ENCODE results near the gene PTGER2. TPM values are rescaled to one million over a fixed set of nuclear protein-coding genes. Genes with fewer than 3 reads are reported as not detected.

The PTGER2 gene
- total RNA-seq, 1 experiment from 2014 or later: 0.10 TPM

DNA sequence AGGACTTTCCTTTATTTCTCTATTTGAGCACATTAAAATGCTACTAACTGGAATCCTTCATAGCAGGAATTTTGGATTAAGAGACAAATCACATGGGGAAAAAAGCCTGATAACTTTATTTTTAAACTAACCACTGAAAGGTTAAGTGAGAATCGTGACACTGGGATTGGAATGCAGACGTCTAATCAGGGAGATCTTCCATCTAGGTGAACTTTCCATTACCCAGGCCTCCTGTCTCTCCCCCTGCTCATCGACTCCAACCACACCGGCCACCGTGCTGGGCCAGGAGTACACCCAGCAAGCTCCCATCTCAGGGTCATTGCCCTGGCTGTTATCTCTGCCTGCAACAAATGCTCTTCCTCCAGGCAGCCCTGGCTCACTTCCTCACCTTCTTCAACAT lies 19.0 kb downstream of the PTGER2 start:
- in situ Hi-C loops (cut with HindIII; ENCODE audit: low sequenced_read_pairs): no loop called here

GRCh38 chr14:52333823-52334657 lies 19.9 kb downstream of the PTGER2 start:
- in situ Hi-C loops (cut with HindIII; ENCODE audit: low sequenced_read_pairs): no loop called here
- no peak for DNase-seq (ENCODE audit: low spot score)

More for the DNA sequence above, 19.0 kb downstream of the PTGER2 start:
- no peak for DNase-seq (ENCODE audit: low spot score)

DNA sequence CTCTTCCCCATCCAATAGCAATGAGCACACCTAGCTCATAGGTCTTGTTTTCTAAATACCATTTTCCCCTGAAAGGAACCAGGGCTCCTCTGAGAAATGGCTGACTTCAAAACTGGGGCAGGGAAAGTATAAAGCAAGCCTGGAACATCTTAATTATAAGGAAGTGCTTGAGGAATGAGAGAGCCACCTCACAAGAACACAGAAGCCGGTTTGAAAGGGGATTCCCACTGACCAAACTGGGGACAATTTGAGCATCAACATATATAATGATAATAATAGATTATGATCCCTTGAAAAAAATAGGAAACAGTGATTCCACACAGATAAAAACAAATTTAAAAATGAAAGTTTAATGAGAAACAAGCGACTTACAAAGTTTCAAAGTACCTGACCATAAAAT lies 22.1 kb downstream of the PTGER2 start:
- in situ Hi-C loops (cut with HindIII; ENCODE audit: low sequenced_read_pairs): no loop called here
- DNase-seq (ENCODE audit: low spot score): no peak

- no peak for DNase-seq (ENCODE audit: low spot score)
- in situ Hi-C loops (cut with HindIII; ENCODE audit: low sequenced_read_pairs): no loop called here
These were observed 24.1 kb downstream of the PTGER2 start for GRCh38 chr14:52338051-52338681.

- DNase-seq (ENCODE audit: low spot score): no peak
- in situ Hi-C loops (cut with HindIII; ENCODE audit: low sequenced_read_pairs): no loop called here
These were observed 25.1 kb downstream of the PTGER2 start for GRCh38 chr14:52339262-52339661.

GRCh38 chr14:52342849-52343596 lies 28.9 kb downstream of the PTGER2 start:
- DNase-seq (ENCODE audit: low spot score): no peak
- in situ Hi-C loops (cut with HindIII; ENCODE audit: low sequenced_read_pairs): no loop called here

- DNase-seq (ENCODE audit: low spot score): no peak
- in situ Hi-C loops (cut with HindIII; ENCODE audit: low sequenced_read_pairs): no loop called here
These were observed 32.7 kb downstream of the PTGER2 start for GRCh38 chr14:52346778-52347177.

GRCh38 chr14:52348279-52348678 lies 34.2 kb downstream of the PTGER2 start:
- DNase-seq (ENCODE audit: low spot score): no peak
- in situ Hi-C loops (cut with HindIII; ENCODE audit: low sequenced_read_pairs): no loop called here

GRCh38 chr14:52348776-52349175 lies 34.7 kb downstream of the PTGER2 start:
- in situ Hi-C loops (cut with HindIII; ENCODE audit: low sequenced_read_pairs): no loop called here
- no peak for DNase-seq (ENCODE audit: low spot score)

DNA sequence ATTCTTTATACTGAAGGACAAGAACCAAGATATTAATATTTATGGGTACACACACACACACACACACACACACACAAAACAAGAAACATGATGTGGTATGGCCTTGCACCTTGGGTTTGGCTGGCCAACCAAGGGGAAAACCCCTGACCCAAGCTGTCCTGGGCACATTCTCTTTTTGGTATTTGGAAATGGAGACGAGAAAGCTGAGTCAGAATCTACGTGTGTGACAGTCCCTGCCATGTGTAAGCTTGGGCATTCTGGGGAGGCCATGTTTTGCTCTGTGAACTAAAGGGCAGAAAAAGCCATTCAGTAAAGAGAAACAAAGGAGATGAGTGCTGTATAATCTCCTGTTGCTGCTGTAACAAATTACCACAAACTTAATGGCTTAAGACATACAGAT lies 35.6 kb downstream of the PTGER2 start:
- no peak for DNase-seq (ENCODE audit: low spot score)
- in situ Hi-C loops (cut with HindIII; ENCODE audit: low sequenced_read_pairs): no loop called here

GRCh38 chr14:52350445-52350844 lies 36.3 kb downstream of the PTGER2 start:
- in situ Hi-C loops (cut with HindIII; ENCODE audit: low sequenced_read_pairs): no loop called here

DNA sequence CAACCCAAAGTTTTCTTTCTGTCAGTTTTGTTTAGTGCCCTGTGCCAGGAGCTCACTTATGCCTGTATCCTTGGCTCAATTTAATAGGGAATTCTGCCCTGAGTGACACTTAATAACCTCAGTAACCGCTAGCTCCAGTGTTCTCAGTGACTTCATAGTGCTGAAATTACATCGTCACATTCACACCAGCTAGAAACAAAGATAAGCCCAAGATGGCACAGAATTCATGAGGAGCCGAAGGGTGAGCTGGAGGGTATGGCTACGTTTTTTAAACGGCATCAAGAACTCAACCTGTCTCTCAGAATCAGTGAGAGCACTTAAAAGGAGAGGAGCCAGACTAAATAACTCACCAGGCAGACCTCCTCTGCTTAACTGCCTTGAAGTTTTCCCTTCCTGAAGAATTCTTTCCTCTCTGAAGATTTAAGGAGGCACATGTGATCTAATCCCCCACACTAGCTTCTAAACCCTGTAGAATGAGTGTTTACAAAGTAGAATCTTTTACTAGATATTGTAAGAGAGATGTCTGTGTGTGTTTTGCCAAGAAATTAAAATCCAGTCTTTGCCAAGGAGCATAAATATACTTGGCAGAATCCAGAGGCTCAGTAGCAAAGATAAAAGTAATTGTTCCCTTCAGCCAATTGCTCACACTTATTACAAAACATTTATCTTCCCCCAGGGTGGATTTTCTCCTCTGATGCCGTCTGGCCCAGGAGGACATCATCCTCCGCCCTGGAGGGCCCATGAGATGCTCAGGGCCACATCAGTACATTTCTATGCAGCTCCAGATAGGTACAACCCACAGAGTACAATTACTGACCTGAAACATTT lies 37.3 kb downstream of the PTGER2 start:
- DNase-seq (ENCODE audit: low spot score): no peak
- in situ Hi-C loops (cut with HindIII; ENCODE audit: low sequenced_read_pairs): no loop called here

More at GRCh38 chr14:52350445-52350844, 36.3 kb downstream of the PTGER2 start:
- no peak for DNase-seq (ENCODE audit: low spot score)

DNA sequence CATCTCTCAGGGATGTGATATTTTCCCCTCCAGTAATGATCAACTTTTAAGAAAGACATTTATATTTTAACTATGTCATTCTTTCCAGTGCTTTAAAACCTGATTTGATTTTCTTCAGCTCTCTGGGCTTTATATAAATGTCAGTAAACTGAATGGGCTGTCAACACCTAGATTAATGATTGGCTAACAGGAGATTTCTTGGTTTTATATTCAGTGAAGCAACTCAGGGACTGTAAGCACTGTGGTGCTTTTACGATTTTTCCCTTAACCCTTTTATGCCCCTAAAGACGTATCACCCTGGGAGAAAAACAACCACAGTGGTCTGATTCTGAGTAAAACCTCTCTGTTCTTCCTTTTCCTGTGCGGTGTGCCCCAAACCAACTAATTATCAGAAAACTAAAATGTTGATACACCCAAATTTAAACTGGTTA lies 38.0 kb downstream of the PTGER2 start:
- in situ Hi-C loops (cut with HindIII; ENCODE audit: low sequenced_read_pairs): no loop called here
- no peak for DNase-seq (ENCODE audit: low spot score)

DNA sequence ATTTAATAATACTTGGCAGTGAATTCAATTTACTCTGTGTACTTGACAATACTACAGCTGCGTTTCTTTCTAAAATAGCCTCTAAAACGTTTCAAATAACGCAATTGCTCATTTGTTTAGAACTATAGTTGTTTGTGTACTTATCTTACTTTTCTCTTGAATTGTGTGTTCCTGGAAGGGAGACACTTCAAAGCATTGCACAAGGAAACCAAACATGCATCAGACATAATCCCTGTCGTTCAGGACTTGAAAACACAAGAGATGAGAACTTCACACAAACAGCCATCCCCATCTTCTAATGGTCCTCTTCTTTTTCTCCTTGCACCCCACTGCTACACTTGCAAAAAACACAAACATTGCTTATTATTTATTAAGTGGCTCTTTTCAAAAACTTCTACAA lies 38.5 kb downstream of the PTGER2 start:
- no peak for DNase-seq (ENCODE audit: low spot score)
- in situ Hi-C loops (cut with HindIII; ENCODE audit: low sequenced_read_pairs): no loop called here

DNA sequence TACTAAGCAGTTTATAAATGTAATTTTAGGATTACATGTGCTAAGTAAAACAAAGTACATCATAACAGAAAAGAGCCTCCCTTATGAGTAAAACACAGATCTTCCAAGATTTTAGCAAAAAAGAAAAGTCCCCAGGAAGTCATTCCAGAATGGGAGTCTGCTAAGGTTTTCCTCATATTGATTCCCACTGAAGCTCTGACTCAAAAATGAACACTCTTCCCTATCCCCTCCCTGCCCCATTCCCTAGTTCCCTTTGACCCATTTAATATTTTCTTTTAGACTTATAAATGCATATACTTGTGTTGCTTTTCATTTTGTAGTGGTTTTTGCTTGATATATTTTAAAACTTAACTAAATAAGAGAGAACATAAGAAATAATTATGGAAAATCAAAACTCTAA lies 40.1 kb downstream of the PTGER2 start:
- in situ Hi-C loops (cut with HindIII; ENCODE audit: low sequenced_read_pairs): no loop called here
- no peak for DNase-seq (ENCODE audit: low spot score)

- DNase-seq (ENCODE audit: low spot score): no peak
- in situ Hi-C loops (cut with HindIII; ENCODE audit: low sequenced_read_pairs): no loop called here
These were observed 40.9 kb downstream of the PTGER2 start for GRCh38 chr14:52355016-52355431.

- DNase-seq (ENCODE audit: low spot score): no peak
- in situ Hi-C loops (cut with HindIII; ENCODE audit: low sequenced_read_pairs): no loop called here
These were observed 41.4 kb downstream of the PTGER2 start for GRCh38 chr14:52355526-52355925.

DNA sequence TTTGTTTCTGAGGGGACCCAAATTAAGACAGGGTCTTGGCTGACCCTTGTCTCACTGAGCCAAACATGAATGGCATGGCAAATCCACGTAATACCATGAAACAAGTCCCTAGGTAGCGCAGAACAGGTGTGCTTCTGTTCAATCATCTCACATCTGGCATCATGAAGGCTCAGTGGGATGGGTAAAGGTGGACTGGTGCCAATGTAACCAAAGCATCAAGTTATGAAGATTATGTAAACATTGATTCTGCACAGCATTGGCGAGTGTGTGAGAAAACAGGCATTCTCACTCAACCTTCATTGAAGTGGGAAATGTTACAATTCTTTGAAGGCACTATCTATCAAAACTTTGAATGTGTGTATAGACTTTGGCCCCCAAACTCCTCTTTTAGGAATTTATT lies 41.9 kb downstream of the PTGER2 start:
- in situ Hi-C loops (cut with HindIII; ENCODE audit: low sequenced_read_pairs): no loop called here
- DNase-seq (ENCODE audit: low spot score): no peak

DNA sequence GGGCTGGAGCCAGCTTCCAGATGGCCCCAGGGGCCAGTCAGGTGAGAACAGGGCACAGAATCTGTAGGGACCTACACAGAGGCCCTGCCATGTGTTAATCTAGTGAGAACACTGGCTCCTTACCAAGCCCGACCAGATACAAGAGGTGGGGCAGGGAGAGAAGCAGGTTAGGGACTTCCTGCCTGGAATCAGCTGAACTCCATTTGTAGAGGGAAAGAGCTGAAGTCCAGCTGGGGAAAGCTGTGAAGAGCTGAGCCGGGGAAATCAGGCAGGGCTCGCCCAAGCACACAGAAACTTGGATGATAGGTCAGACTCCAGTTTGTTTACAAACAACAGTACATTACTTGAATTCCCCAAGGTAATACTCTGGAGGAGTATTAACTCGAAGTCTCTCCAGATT lies 46.7 kb downstream of the PTGER2 start:
- no peak for DNase-seq (ENCODE audit: low spot score)
- in situ Hi-C loops (cut with HindIII; ENCODE audit: low sequenced_read_pairs): no loop called here

Data from G401 (cell line).